Measurements from ENCODE around the gene PPP1R3G. TPM values are rescaled to one million over a fixed set of nuclear protein-coding genes. Genes with fewer than 3 reads are reported as not detected.

The PPP1R3G gene
- total RNA-seq, 1 experiment from 2014 or later: not detected

DNA sequence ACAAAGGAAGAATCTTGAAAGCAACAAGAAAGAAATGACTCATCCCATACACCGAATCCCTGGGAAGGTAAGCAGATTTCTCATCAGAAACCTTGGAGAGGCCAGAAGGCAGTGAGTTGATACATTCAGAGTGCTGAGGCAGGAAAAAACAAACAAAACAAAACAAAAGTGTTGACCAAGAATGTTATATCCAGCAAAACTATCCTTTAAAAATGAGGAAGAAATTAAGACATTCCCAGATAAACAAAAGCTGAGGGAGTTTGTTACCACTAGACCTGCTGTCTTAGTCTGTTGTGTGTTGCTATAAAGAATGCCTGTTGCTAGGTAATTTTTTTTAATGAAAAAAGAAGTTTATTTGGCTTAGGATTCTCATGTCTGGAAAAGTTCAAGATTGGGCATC lies 33.7 kb upstream of the PPP1R3G start:
- Histone ChIP-seq H4K5ac (ENCODE audit: insufficient read length, low read depth, low read length) (no peak overlapping the region), H3K27me3 (ENCODE audit: insufficient read depth, low read length) (no peaks in the 10 kb centered on the region; the same call in 1 of the 2 replicates), H2BK120ac (ENCODE audit: low read depth, low read length, poor library complexity, severe bottlenecking) (no peak overlapping the region), H3K79me2 (ENCODE audit: insufficient read depth, low read length) (no peaks in the 10 kb centered on the region), H3K4me1 (ENCODE audit: insufficient read depth, low read length) (no peaks in the 10 kb centered on the region), H2AK5ac (ENCODE audit: insufficient read length, low read length) (no peak overlapping the region), H2BK20ac (ENCODE audit: low read depth, low read length, poor library complexity, severe bottlenecking) (no peak overlapping the region), H3K56ac (ENCODE audit: insufficient read length, low read depth, low read length) (no peak overlapping the region), H3K4ac (ENCODE audit: low read depth, low read length) (no peak overlapping the region), H2BK12ac (ENCODE audit: insufficient read length, low read depth, low read length) (no peak overlapping the region), H4K20me1 (ENCODE audit: control insufficient read depth, insufficient read depth, insufficient read length) (no peaks in the 10 kb centered on the region), H4K8ac (replicated peaks; ENCODE audit: insufficient read length, low read depth, low read length) (no peak overlapping the region), H3K27ac (ENCODE audit: insufficient read length, low read depth, low read length) (no peak overlapping the region), H3K4me2 (ENCODE audit: insufficient read depth, insufficient read length, low read length) (no peak overlapping the region), H3T11ph (ENCODE audit: low read length) (no peak overlapping the region), H3K18ac (ENCODE audit: insufficient read length, low read depth, low read length) (no peak overlapping the region), H2BK15ac (ENCODE audit: low read depth, low read length) (no peak overlapping the region), H3K9me3 (ENCODE audit: control insufficient read depth, low read depth, low read length) (no peaks in the 10 kb centered on the region), H3K23me2 (ENCODE audit: insufficient read length, low read depth, low read length, poor library complexity, severe bottlenecking) (no peaks in the 10 kb centered on the region), H4K91ac (ENCODE audit: insufficient read length, low read depth, low read length) (no peak overlapping the region), H2AFZ (ENCODE audit: low read length) (no peak overlapping the region), H2BK5ac (ENCODE audit: insufficient read length, low read length) (no peak overlapping the region), H3K9ac (ENCODE audit: extremely low read depth, insufficient read length, low read length) (no peak overlapping the region), H3K23ac (ENCODE audit: insufficient read length, low read depth, low read length) (no peak overlapping the region), H3K79me1 (ENCODE audit: insufficient read depth, low read depth, low read length, poor library complexity, severe bottlenecking) (no peaks in the 10 kb centered on the region), H3K14ac (ENCODE audit: insufficient read depth, low read length) (no peak overlapping the region)
- Mint-ChIP-seq H3K4me3 (no peak overlapping the region), H3K36me3 (ENCODE audit: insufficient read depth in 1 of 3, low read depth in 3 of 3) (peaks cover 7 to 28% (median 7%) of the 10 kb centered on the region in 3 experiments; a peak in 6 of 7 replicates), H3K4me1 (peaks cover 9 to 11% of the 10 kb centered on the region in 2 experiments), H3K9me3 (peaks cover 19 to 31% of the 10 kb centered on the region in 2 experiments), H3K27ac (no peak overlapping the region), H3K27me3 (ENCODE audit: low read depth) (peaks cover 8% of the 10 kb centered on the region)
- no peak for DNase-seq
- no CpG with 5 or more reads among the region's 1 CpG for WGBS (ENCODE audit: extremely low coverage, insufficient read length, low lambda C conversion rate)
- TF ChIP-seq, protein P1, sequence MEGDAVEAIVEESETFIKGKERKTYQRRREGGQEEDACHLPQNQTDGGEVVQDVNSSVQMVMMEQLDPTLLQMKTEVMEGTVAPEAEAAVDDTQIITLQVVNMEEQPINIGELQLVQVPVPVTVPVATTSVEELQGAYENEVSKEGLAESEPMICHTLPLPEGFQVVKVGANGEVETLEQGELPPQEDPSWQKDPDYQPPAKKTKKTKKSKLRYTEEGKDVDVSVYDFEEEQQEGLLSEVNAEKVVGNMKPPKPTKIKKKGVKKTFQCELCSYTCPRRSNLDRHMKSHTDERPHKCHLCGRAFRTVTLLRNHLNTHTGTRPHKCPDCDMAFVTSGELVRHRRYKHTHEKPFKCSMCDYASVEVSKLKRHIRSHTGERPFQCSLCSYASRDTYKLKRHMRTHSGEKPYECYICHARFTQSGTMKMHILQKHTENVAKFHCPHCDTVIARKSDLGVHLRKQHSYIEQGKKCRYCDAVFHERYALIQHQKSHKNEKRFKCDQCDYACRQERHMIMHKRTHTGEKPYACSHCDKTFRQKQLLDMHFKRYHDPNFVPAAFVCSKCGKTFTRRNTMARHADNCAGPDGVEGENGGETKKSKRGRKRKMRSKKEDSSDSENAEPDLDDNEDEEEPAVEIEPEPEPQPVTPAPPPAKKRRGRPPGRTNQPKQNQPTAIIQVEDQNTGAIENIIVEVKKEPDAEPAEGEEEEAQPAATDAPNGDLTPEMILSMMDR (conservative IDR thresholded peaks at IDR 0.05): no peak
